HL-60 (cell line): ENCODE results near the gene FAH.

Source experiments
- DNase-seq, 2 experiments: peaks; one replicate each; pipeline ENCODE4 v3.0.0-alpha.2; 2010 to 2020; ENCODE audit warnings: low read depth in 1 of 2, low spot score in 1 of 2
- H3K27ac ChIP-seq: fragments of 250-450 bp; sonication (Bioruptor Pico); replicated peaks from 2 replicates; pipeline ENCODE4 v1.5.1; 2020; ENCODE audit warnings: mild to moderate bottlenecking, moderate library complexity
- H3K27me3 ChIP-seq: fragments of 250-450 bp; sonication (Bioruptor Pico); 2 replicates; pipeline ENCODE4 v1.5.1; 2021; ENCODE audit warnings: mild to moderate bottlenecking, moderate library complexity; ENCODE audit not compliant: insufficient read depth, poor library complexity, severe bottlenecking
- H3K4me3 ChIP-seq: replicated peaks from 2 replicates; pipeline ENCODE4 v1.5.1; 2011; ENCODE audit warnings: mild to moderate bottlenecking, control low read depth, low read length; ENCODE audit not compliant: insufficient read depth
- GABPA ChIP-seq: IDR thresholded peaks from 2 replicates; pipeline ENCODE4 v1.6.1; 2012; ENCODE audit warnings: low read depth
- POLR2AphosphoS5 ChIP-seq: IDR thresholded peaks from 2 replicates; pipeline ENCODE4 v1.6.1; 2012; ENCODE audit warnings: low read depth
- SPI1 ChIP-seq: IDR thresholded peaks from 2 replicates; pipeline ENCODE4 v1.6.1; 2012; ENCODE audit warnings: low read depth, mild to moderate bottlenecking, borderline replicate concordance
- TF ChIP-seq, protein P1 (sequence below): IDR thresholded peaks from one replicate; pipeline ENCODE4 v1.5.1; 2011; ENCODE audit warnings: low read length, control low read depth, inconsistent platforms; ENCODE audit not compliant: insufficient read depth
- TF ChIP-seq, protein P2 (sequence below): IDR thresholded peaks from 2 replicates; pipeline ENCODE4 v1.6.1; 2012; ENCODE audit warnings: low read depth; ENCODE audit not compliant: insufficient replicate concordance

Gene FAH

DNA sequence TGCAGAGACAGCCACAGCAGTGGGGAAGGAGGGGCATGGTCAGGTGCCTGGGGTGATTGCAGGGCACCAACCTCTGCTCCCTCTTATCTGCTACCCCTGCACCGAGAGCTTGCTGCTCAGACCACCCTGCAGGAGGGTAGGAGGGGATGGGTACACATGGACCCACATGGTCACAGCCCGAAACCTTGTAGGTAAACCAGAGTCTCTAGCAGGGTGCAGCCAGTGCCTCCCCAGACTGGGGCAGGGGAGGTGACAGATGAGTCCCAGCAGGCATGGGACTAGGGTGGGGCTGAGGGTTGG, 49.2 kb downstream of the FAH start:
- Histone ChIP-seq H3K4me3 (no peak overlapping the region), H3K27me3 (peaks cover 5% of the 10 kb centered on the region), H3K27ac (no peak overlapping the region)
- no peak for TF ChIP-seq POLR2AphosphoS5
- TF ChIP-seq, protein P1, sequence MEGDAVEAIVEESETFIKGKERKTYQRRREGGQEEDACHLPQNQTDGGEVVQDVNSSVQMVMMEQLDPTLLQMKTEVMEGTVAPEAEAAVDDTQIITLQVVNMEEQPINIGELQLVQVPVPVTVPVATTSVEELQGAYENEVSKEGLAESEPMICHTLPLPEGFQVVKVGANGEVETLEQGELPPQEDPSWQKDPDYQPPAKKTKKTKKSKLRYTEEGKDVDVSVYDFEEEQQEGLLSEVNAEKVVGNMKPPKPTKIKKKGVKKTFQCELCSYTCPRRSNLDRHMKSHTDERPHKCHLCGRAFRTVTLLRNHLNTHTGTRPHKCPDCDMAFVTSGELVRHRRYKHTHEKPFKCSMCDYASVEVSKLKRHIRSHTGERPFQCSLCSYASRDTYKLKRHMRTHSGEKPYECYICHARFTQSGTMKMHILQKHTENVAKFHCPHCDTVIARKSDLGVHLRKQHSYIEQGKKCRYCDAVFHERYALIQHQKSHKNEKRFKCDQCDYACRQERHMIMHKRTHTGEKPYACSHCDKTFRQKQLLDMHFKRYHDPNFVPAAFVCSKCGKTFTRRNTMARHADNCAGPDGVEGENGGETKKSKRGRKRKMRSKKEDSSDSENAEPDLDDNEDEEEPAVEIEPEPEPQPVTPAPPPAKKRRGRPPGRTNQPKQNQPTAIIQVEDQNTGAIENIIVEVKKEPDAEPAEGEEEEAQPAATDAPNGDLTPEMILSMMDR = no peak
- TF ChIP-seq SPI1 = no peak
- no peak for TF ChIP-seq GABPA
- TF ChIP-seq, protein P2, sequence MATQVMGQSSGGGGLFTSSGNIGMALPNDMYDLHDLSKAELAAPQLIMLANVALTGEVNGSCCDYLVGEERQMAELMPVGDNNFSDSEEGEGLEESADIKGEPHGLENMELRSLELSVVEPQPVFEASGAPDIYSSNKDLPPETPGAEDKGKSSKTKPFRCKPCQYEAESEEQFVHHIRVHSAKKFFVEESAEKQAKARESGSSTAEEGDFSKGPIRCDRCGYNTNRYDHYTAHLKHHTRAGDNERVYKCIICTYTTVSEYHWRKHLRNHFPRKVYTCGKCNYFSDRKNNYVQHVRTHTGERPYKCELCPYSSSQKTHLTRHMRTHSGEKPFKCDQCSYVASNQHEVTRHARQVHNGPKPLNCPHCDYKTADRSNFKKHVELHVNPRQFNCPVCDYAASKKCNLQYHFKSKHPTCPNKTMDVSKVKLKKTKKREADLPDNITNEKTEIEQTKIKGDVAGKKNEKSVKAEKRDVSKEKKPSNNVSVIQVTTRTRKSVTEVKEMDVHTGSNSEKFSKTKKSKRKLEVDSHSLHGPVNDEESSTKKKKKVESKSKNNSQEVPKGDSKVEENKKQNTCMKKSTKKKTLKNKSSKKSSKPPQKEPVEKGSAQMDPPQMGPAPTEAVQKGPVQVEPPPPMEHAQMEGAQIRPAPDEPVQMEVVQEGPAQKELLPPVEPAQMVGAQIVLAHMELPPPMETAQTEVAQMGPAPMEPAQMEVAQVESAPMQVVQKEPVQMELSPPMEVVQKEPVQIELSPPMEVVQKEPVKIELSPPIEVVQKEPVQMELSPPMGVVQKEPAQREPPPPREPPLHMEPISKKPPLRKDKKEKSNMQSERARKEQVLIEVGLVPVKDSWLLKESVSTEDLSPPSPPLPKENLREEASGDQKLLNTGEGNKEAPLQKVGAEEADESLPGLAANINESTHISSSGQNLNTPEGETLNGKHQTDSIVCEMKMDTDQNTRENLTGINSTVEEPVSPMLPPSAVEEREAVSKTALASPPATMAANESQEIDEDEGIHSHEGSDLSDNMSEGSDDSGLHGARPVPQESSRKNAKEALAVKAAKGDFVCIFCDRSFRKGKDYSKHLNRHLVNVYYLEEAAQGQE = no peak
- DNase-seq = no peak

DNA sequence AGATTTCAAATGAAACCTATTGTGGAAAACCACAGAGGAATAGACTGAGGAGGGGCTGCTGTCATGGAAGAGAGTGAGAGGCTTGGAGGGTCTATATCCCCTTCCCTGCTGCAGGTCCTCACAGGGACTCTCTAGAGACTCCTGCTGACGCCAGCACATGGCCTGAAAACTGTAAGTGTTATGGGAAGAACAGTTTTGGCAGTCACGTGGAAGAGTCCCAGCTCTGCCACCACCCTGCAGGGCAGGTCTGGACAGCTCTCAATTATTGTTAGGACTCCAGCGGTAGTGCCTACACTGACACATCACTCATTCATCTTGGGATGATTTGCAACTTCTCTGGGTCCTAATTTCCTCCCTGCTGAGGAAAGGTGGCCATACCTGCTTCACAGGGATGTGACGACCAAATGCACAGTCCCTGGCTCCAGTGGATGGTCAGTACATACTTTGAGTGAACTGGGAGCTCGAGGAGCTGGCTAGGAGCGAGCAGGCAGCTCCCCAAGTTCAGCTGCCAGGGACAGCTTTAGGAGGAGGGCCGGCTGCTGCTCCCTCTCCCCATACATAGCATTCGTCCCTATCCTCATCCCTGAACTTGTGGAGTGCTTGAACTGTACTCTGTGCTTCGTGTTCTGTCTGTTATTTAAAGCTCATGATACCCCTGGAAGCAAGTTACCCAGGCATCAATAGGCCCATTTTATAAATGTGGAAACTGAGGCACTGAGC, 50.0 kb downstream of the FAH start:
- Histone ChIP-seq H3K4me3 (no peak overlapping the region), H3K27me3 (peaks cover 12% of the 10 kb centered on the region), H3K27ac (no peak overlapping the region)
- no peak for TF ChIP-seq SPI1
- no peak for TF ChIP-seq GABPA
- TF ChIP-seq, protein P1 = no peak
- TF ChIP-seq, protein P2 = no peak
- no peak for TF ChIP-seq POLR2AphosphoS5
- no peak for DNase-seq

DNA sequence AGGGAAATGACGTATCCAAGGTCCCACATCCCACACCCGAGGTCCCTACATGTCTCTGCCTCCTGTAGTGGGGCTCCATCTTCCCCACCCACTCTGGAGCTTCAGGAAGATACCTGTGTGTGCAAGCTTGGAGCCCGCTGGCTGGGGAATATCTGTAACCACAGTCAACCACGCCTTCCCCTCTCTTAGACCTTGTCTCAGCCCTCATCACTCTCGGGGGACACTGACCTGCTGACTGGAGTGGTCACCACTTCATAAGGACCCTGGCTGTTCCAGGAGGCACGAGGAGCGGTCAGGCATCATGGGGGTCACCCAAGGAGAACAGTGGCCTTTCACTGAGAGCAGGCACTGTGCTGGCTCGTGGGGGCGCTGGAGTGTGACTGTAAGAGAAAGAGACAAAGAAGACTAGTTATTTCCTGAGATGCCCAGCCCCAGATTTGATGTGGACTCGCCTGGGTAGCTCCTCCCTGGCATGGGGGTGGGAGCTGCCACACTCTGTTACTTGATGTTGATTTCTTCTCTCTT, 50.6 kb downstream of the FAH start:
- Histone ChIP-seq H3K4me3 (no peak overlapping the region), H3K27me3 (peaks cover 15% of the 10 kb centered on the region), H3K27ac (no peak overlapping the region)
- TF ChIP-seq, protein P2 = no peak
- TF ChIP-seq POLR2AphosphoS5 (no peak), SPI1 (no peak), GABPA (no peak)
- TF ChIP-seq, protein P1 = no peak
- no peak for DNase-seq
